Activated CD8-positive, alpha-beta memory T cell treated with anti-CD3 and anti-CD28 coated beads, Interleukin-2, amount 50 U/mL, for 4 hours (primary cell): ENCODE data around the gene CNN3.
A peak's percentile ranks its signal among the peaks of the same experiment; 100 is the strongest.

ENCODE experiments used
- DNase-seq: peaks from one replicate; pipeline ENCODE4 v3.0.0-alpha.2; 2020

CNN3 gene

GRCh38 chr1:94884507-94884906 lies 42.4 kb downstream of the CNN3 start:
- no peak for DNase-seq

GRCh38 chr1:94884106-94884505 lies 42.8 kb downstream of the CNN3 start:
- no peak for DNase-seq

DNA sequence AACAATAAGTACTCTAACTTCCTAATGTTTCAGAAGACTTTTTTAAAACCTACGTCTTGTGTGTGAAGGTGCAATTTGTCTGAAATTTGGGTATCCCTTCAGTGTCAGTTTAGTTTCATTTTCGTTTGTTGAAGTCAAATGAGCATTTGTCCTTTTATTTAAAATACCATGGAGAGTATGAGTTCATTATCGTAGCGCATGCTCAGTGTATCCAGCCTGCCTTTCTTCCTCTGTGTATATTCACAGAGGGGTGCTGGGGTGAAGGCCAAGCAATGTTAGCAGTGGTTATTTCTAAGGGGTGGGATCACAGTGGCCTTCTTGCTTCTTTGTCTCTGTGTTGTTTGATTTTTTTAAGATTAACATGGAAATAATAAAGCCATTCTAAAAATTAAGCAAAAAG lies 43.2 kb downstream of the CNN3 start:
- no peak for DNase-seq

- no peak for DNase-seq
These were observed 48.6 kb downstream of the CNN3 start for GRCh38 chr1:94878329-94878728.

- no peak for DNase-seq
These were observed 50.5 kb downstream of the CNN3 start for GRCh38 chr1:94876362-94876761.

DNA sequence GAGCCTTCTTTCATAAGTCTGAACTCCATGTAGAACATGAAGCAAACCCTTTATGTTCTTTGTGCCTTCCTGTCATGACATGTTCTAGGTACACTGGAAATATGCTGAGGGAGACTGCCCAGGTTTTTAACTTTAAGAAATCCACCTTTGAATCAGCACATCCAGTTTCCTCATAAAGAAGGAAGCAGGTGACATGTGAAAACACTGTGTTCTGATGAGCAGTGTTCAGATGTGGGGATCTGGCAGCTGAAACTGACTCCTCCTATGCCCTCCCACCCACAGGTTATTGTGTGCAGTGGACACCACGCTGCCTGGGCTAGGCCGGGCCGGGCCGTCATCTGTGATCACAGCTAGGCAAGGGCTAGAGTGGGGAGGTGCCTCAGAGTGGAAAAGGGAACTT lies 51.1 kb downstream of the CNN3 start:
- DNase-seq = no peak

DNA sequence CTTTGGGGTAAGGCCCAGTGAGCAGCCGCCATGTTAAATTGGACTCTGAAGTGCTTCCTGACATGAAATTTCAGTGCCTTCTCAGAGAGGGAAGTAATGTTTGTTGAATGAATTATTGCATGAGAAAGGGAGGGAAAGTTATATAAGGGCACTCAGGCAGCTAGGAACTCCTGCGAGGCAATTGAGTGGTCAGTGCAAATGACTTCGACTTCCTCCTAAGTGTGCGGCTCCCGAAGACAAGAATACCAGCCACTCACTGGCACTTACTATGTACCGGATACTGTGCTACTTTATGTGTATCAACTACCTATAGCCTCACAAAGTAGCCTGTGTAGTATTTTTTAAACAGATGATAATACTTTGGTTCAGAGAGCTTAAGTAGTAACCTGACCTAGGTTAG lies 52.5 kb downstream of the CNN3 start:
- DNase-seq = no peak

- DNase-seq = no peak
These were observed 53.2 kb downstream of the CNN3 start for GRCh38 chr1:94873520-94874351.

DNA sequence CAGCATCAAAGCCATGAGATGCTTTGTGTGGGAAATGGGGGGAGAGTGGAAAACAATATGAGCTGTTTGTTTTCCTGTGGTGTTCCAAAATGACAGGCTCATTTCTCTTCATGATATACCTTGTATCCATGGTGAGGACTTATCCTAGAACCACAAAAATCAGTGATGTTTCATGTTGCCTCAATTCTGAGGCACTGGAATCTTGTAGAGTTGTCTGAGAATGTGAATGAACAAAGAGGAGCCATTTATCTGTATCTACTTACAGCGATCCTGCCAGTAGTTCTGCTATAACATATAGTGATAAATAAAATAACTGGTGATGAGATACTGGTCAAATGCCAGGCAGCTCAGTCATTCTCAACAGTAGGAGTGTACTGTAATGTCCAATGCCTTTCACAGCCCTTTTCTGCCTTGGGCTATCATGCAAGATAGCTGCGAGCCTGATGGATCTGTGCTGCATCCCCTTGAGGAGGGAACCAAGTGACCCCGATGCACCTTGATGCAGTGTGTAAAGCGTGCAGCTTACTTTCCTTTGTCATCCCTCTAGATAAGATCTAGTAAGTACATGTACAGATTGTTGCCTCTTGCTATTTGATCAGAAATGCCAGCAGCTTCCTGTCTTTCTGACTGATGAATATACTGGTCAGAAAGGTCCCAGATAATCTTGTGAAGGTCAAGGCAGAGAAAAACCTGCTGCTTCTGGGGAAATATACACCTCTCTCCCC lies 54.0 kb downstream of the CNN3 start:
- DNase-seq = no peak

DNA sequence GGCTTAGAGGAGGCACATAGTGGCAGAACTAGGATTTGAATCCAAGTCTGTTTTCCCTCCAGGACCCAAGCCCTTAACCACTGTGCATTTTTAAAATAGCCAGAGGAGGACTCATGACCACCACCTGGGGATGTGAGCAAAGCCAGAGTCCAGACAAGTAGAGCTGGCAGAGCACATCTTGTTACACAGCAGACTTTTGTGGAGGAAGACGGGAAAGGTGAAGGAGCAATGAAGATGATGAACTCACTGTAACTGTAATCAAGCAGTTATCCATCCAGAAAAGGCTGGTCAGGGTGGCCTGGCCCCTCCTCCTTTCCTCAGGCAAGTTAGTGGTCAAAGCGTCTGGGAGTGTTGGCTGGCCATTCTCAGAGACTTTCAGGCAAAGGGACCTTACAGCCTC lies 55.9 kb downstream of the CNN3 start:
- no peak for DNase-seq

- DNase-seq = no peak
These were observed 60.6 kb downstream of the CNN3 start for GRCh38 chr1:94866164-94866807.

DNA sequence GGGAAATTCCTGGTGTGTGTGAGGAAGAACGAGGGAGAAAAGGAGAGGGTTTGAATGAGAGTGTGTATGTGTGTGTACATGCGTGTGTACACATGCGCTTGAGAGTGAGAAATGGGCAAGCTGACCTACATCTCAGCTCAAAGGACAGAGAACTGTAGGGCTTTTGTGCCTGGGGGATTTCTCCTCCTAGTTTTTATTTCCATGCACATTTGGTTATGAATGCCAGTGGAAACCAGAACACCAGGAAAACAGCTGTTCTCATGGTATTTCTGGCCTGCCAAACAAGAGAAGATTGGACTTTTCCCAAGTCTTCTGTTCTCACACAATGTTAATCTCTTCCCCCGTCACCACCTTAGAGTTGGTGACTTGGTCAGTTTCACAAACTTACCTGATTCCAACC lies 61.5 kb downstream of the CNN3 start:
- DNase-seq = no peak

GRCh38 chr1:94864821-94865220 lies 62.1 kb downstream of the CNN3 start:
- DNase-seq = no peak

- no peak for DNase-seq
These were observed 63.0 kb downstream of the CNN3 start for GRCh38 chr1:94863919-94864318.

- DNase-seq = no peak
These were observed 63.5 kb downstream of the CNN3 start for GRCh38 chr1:94863297-94863911.

GRCh38 chr1:94862718-94863117 lies 64.2 kb downstream of the CNN3 start:
- no peak for DNase-seq

- no peak for DNase-seq
These were observed 67.7 kb downstream of the CNN3 start for GRCh38 chr1:94859174-94859573.

DNA sequence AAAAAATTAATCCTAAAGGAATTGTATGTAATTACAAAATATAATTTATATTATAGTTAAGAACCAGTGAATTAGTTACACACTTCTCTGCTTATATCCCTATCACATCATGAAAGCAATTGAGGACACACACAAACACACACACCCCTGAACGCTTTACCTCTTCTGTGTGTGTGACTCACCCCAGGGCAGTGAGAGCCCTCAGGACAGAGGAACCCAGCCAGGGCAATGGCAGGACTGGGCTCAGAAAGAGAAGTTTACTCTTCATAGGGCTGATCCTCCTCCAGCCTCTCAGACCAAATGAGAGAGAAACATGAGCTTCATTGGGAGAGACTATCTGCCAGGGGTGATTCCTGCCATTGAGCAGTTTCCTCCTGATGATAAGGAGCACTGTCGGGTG lies 68.6 kb downstream of the CNN3 start:
- no peak for DNase-seq

DNA sequence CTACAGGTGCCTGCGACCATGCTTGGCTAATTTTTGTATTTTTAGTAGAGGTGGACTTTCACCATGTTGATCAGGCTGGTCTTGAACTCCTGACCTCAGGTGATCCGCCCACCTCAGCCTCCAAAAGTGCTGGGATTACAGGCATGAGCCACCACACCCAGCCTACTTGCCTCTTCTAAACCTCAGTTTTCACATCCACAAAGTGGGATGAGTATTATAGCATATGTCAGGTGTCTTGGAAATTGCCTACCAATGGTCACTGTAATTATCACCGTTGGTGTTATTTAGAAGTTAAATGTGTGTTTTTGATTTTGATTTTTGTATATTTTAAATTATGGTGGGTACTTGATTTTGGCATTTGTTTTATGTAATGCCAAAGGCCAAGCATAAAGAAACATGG lies 70.0 kb downstream of the CNN3 start:
- no peak for DNase-seq

DNA sequence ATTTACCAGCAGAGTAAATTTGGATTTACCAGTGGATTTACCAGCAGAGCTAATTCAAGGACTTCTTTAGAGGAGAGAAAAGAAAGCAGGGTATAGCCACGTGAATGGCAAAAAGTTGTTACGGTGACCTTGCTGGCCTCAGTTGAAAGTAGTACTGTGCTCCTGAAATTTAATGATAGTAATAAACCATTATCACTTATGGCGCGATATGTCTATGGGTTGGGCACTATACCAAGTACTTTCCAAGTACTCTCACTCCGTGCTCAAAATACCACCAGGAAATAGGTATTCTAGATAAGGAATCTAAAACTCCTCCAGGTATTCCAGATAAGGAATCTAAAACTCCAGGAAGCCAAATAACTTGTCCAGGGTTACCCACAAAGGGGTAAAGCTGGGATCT lies 70.9 kb downstream of the CNN3 start:
- DNase-seq = no peak

DNA sequence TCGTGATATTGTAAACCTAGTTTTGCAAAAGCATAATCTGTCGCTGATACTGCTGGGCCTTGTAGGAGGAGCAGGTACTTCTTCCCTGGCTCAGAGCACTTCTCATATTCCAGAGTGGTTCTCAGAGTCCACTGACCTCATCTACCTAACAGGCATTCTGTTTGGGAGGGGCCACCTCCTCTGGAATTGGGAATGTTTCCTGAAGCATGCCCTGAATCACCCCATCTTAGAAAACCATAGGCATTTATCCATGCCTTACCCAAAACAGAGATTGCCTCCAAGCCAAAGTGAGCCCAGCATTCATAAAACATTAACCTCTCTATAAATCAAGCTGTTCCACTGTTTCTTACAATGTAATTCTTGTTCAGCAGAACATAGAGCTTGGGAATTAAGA lies 71.6 kb downstream of the CNN3 start:
- no peak for DNase-seq

- peak; percentile 74 for DNase-seq
These were observed 72.2 kb downstream of the CNN3 start for GRCh38 chr1:94854458-94855306.

DNA sequence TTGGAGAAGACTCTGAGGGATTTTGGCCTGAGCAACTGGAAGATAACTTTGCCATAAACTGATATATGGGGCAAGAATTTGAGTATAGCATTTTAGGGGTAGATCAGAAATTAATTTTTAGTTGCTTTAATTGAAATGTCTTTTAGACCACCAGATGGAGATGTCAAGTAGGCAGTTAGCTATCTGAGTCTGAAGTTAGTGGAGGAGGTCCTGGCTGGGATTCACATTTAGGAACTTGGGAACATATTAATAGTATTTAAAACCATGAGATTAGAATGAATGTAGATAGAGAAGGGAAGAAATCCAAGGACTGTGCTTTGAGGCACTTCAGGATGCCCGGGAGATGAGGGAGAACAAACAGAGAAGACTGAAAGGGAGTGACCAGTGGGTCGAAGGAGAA lies 74.1 kb downstream of the CNN3 start:
- DNase-seq = no peak
